HG03039 (cell line): Measurements from ENCODE around the gene MAPK1.
"Not testable (repeated sequence)": the region's sequence is repeated elsewhere in the genome, so short reads cannot be mapped to it uniquely, and the experiment has no call there.

Experiments
- ATAC-seq: cut with Tn5 transposase; IDR thresholded peaks from one replicate; pipeline ENCODE4 v1.9.1; 2021; ENCODE audit warnings: mild to moderate bottlenecking, moderate library complexity; ENCODE audit not compliant: unreplicated experiment

Gene MAPK1

GRCh38 chr22:21759646-21760376, 107.6 kb downstream of the MAPK1 start:
- no peak for ATAC-seq

- no peak for ATAC-seq
Measured at GRCh38 chr22:21759093-21759492, 108.4 kb downstream of the MAPK1 start.

- no peak for ATAC-seq
Measured at GRCh38 chr22:21758091-21758864, 109.2 kb downstream of the MAPK1 start.

- ATAC-seq: no peak
Measured at GRCh38 chr22:21755851-21756284, 111.6 kb downstream of the MAPK1 start.

GRCh38 chr22:21754523-21754922, 112.9 kb downstream of the MAPK1 start:
- no peak for ATAC-seq

GRCh38 chr22:21753374-21754111, 113.9 kb downstream of the MAPK1 start:
- ATAC-seq: no peak

GRCh38 chr22:21752276-21752675, 115.2 kb downstream of the MAPK1 start:
- no peak for ATAC-seq

GRCh38 chr22:21745948-21746347, 121.5 kb downstream of the MAPK1 start:
- no peak for ATAC-seq

- not testable (repeated sequence) for ATAC-seq
Measured at GRCh38 chr22:21744917-21745316, 122.5 kb downstream of the MAPK1 start.

GRCh38 chr22:21741790-21742189, 125.7 kb downstream of the MAPK1 start:
- ATAC-seq: no peak

GRCh38 chr22:21741059-21741458, 126.4 kb downstream of the MAPK1 start:
- ATAC-seq: no peak

- no peak for ATAC-seq
Measured at GRCh38 chr22:21739828-21740377, 127.5 kb downstream of the MAPK1 start.

- no peak for ATAC-seq
Measured at GRCh38 chr22:21738966-21739365, 128.5 kb downstream of the MAPK1 start.

- no peak for ATAC-seq
Measured at GRCh38 chr22:21738081-21738480, 129.4 kb downstream of the MAPK1 start.

- no peak for ATAC-seq
Measured at GRCh38 chr22:21736948-21737347, 130.5 kb downstream of the MAPK1 start.

- no peak for ATAC-seq
Measured at GRCh38 chr22:21736084-21736642, 131.3 kb downstream of the MAPK1 start.

- peak; percentile 79 for ATAC-seq
Measured at GRCh38 chr22:21735200-21736083, 132.0 kb downstream of the MAPK1 start, which contains the start of gene YPEL1. Gene YPEL1, minus strand, starts transcription at chr22:21735794. Its CDS starts 25,050 bp downstream, at chr22:21710744.

GRCh38 chr22:21734540-21735199, 132.8 kb downstream of the MAPK1 start:
- ATAC-seq: no peak

- ATAC-seq: no peak
Measured at GRCh38 chr22:21731503-21731902, 135.9 kb downstream of the MAPK1 start.
